Measurements from ENCODE around the gene GCNT2. TPM values are rescaled to one million over a fixed set of nuclear protein-coding genes. Genes with fewer than 3 reads are reported as not detected.

The GCNT2 gene
- total RNA-seq, 4 donors from 2014 or later, result 12.4 to 92.5 (median 77.0) TPM

GRCh38 chr6:10588562-10589428 lies 67.6 kb downstream of the GCNT2 start:
- Histone ChIP-seq H3K27me3 (no peaks in the 10 kb centered on the region), H3K4me1 (peaks cover 0 to 3% (median 0%) of the 10 kb centered on the region in 4 donors), H3K4me3 (no peak overlapping the region), H3K36me3 (no peaks in the 10 kb centered on the region), H3K9me3 (no peaks in the 10 kb centered on the region), H3K27ac (no peak overlapping the region)
- TF ChIP-seq CTCF (IDR thresholded peaks at IDR 0.05), result no peak
- no peak for TF ChIP-seq POLR2A (IDR thresholded peaks at IDR 0.05)
- DNase-seq, result no peak

GRCh38 chr6:10589429-10589727 lies 68.2 kb downstream of the GCNT2 start:
- Histone ChIP-seq H3K4me3 (no peak overlapping the region), H3K27ac (no peak overlapping the region), H3K36me3 (no peaks in the 10 kb centered on the region), H3K27me3 (no peaks in the 10 kb centered on the region), H3K4me1 (peaks cover 0 to 3% (median 0%) of the 10 kb centered on the region in 4 donors), H3K9me3 (no peaks in the 10 kb centered on the region)
- TF ChIP-seq POLR2A (IDR thresholded peaks at IDR 0.05), result no peak
- DNase-seq, result no peak

GRCh38 chr6:10589983-10590382 lies 68.8 kb downstream of the GCNT2 start:
- TF ChIP-seq POLR2A (IDR thresholded peaks at IDR 0.05), result no peak
- no peak for TF ChIP-seq CTCF (IDR thresholded peaks at IDR 0.05)
- Histone ChIP-seq H3K4me3 (no peak overlapping the region), H3K9me3 (no peaks in the 10 kb centered on the region), H3K27ac (no peak overlapping the region), H3K27me3 (no peaks in the 10 kb centered on the region), H3K36me3 (no peaks in the 10 kb centered on the region), H3K4me1 (peaks cover 0 to 3% (median 0%) of the 10 kb centered on the region in 4 donors)
- no peak for DNase-seq

- Histone ChIP-seq H3K9me3 (no peaks in the 10 kb centered on the region), H3K36me3 (no peaks in the 10 kb centered on the region), H3K27ac (no peak overlapping the region), H3K4me3 (no peak overlapping the region), H3K27me3 (no peaks in the 10 kb centered on the region), H3K4me1 (peaks cover 0 to 3% (median 0%) of the 10 kb centered on the region in 4 donors)
- TF ChIP-seq POLR2A (IDR thresholded peaks at IDR 0.05), result no peak
- TF ChIP-seq CTCF (IDR thresholded peaks at IDR 0.05), result no peak
- no peak for DNase-seq
These were observed 70.4 kb downstream of the GCNT2 start for GRCh38 chr6:10591422-10592160.

GRCh38 chr6:10595731-10596664 lies 74.8 kb downstream of the GCNT2 start:
- Histone ChIP-seq H3K36me3 (no peaks in the 10 kb centered on the region), H3K9me3 (no peaks in the 10 kb centered on the region), H3K4me3 (no peak overlapping the region), H3K4me1 (peaks cover 0 to 5% (median 0%) of the 10 kb centered on the region in 4 donors), H3K27ac (no peak overlapping the region), H3K27me3 (no peaks in the 10 kb centered on the region)
- TF ChIP-seq POLR2A (IDR thresholded peaks at IDR 0.05) (no peak), CTCF (IDR thresholded peaks at IDR 0.05) (no peak)
- DNase-seq, result no peak

Measured in Peyer's patch (tissue), 4 donors.